ENCODE results near the gene CCDC112. TPM values are rescaled to one million over a fixed set of nuclear protein-coding genes. Genes with fewer than 3 reads are reported as not detected.

The CCDC112 gene
- total RNA-seq, 1 donor from 2014 or later, result 13.0 TPM

GRCh38 chr5:115319007-115319406, 22.6 kb upstream of the CCDC112 start:
- H3K4me3 Mint-ChIP-seq (ENCODE audit: unreplicated experiment), result no peak overlapping the region
- H3K4me1 ChIP-seq (ENCODE audit: insufficient read depth, low read length), result peaks cover 4% of the 10 kb centered on the region
- no peaks in the 10 kb centered on the region for H3K9me3 ChIP-seq (ENCODE audit: insufficient read depth, low read depth, low read length)
- no peaks in the 10 kb centered on the region for H3K36me3 Mint-ChIP-seq (ENCODE audit: low read depth, unreplicated experiment)
- FAIRE-seq, result no peak
- TF ChIP-seq CTCF (IDR thresholded peaks at IDR 0.05; ENCODE audit: insufficient read depth, low read depth, low read length), result no peak
- no peak for TF ChIP-seq EZH2 (IDR thresholded peaks at IDR 0.05; ENCODE audit: insufficient read depth, low read length)
- no peak overlapping the region for H3K27ac ChIP-seq (ENCODE audit: low read depth, low read length)
- no peaks in the 10 kb centered on the region for H3K27me3 ChIP-seq (ENCODE audit: insufficient read depth, low read length)
- H3K27ac Mint-ChIP-seq (ENCODE audit: unreplicated experiment), result no peak overlapping the region
- no peaks in the 10 kb centered on the region for H3K79me2 ChIP-seq (ENCODE audit: insufficient read depth, low read length)
- no peaks in the 10 kb centered on the region for H4K20me1 ChIP-seq (ENCODE audit: insufficient read depth, low read length)
- H2AFZ ChIP-seq (ENCODE audit: low read depth, low read length), result no peak overlapping the region
- H3K9ac ChIP-seq (ENCODE audit: low read length), result no peak overlapping the region
- no peaks in the 10 kb centered on the region for H3K36me3 ChIP-seq (ENCODE audit: insufficient read depth, low read length)
- no peaks in the 10 kb centered on the region for H3K27me3 Mint-ChIP-seq (ENCODE audit: low read depth, unreplicated experiment)
- no peak for DNase-seq (ENCODE audit: low read depth)
- H3K4me1 Mint-ChIP-seq (ENCODE audit: low read depth, unreplicated experiment), result peaks cover 36% of the 10 kb centered on the region
- no peak overlapping the region for H3K4me3 ChIP-seq (ENCODE audit: insufficient read depth, low read depth, low read length)
- H3K4me2 ChIP-seq (ENCODE audit: low read length), result no peak overlapping the region
- H3K9me3 Mint-ChIP-seq (ENCODE audit: unreplicated experiment), result peaks cover 2% of the 10 kb centered on the region

GRCh38 chr5:115317736-115318135, 21.3 kb upstream of the CCDC112 start:
- Mint-ChIP-seq H3K4me3 (ENCODE audit: unreplicated experiment) (no peak overlapping the region), H3K27me3 (ENCODE audit: low read depth, unreplicated experiment) (no peaks in the 10 kb centered on the region), H3K27ac (ENCODE audit: unreplicated experiment) (no peak overlapping the region), H3K4me1 (ENCODE audit: low read depth, unreplicated experiment) (peaks cover 32% of the 10 kb centered on the region), H3K36me3 (ENCODE audit: low read depth, unreplicated experiment) (no peaks in the 10 kb centered on the region), H3K9me3 (ENCODE audit: unreplicated experiment) (no peaks in the 10 kb centered on the region)
- Histone ChIP-seq H3K4me2 (ENCODE audit: low read length) (no peak overlapping the region), H3K4me3 (ENCODE audit: insufficient read depth, low read depth, low read length) (no peak overlapping the region), H3K9me3 (ENCODE audit: insufficient read depth, low read depth, low read length) (no peaks in the 10 kb centered on the region), H3K27me3 (ENCODE audit: insufficient read depth, low read length) (no peaks in the 10 kb centered on the region), H3K79me2 (ENCODE audit: insufficient read depth, low read length) (no peaks in the 10 kb centered on the region), H3K27ac (ENCODE audit: low read depth, low read length) (no peak overlapping the region), H4K20me1 (ENCODE audit: insufficient read depth, low read length) (no peaks in the 10 kb centered on the region), H2AFZ (ENCODE audit: low read depth, low read length) (no peak overlapping the region), H3K9ac (ENCODE audit: low read length) (no peak overlapping the region), H3K4me1 (ENCODE audit: insufficient read depth, low read length) (peaks cover 4% of the 10 kb centered on the region), H3K36me3 (ENCODE audit: insufficient read depth, low read length) (no peaks in the 10 kb centered on the region)
- DNase-seq (ENCODE audit: low read depth) (no peak), FAIRE-seq (no peak)
- TF ChIP-seq EZH2 (IDR thresholded peaks at IDR 0.05; ENCODE audit: insufficient read depth, low read length), result no peak
- TF ChIP-seq CTCF (IDR thresholded peaks at IDR 0.05; ENCODE audit: insufficient read depth, low read depth, low read length), result no peak

GRCh38 chr5:115317320-115317719, 20.9 kb upstream of the CCDC112 start:
- no peaks in the 10 kb centered on the region for H3K9me3 ChIP-seq (ENCODE audit: insufficient read depth, low read depth, low read length)
- FAIRE-seq (no peak), DNase-seq (ENCODE audit: low read depth) (no peak)
- H4K20me1 ChIP-seq (ENCODE audit: insufficient read depth, low read length), result no peaks in the 10 kb centered on the region
- Mint-ChIP-seq H3K4me3 (ENCODE audit: unreplicated experiment) (no peak overlapping the region), H3K4me1 (ENCODE audit: low read depth, unreplicated experiment) (peaks cover 32% of the 10 kb centered on the region), H3K27ac (ENCODE audit: unreplicated experiment) (no peak overlapping the region), H3K36me3 (ENCODE audit: low read depth, unreplicated experiment) (no peaks in the 10 kb centered on the region), H3K9me3 (ENCODE audit: unreplicated experiment) (no peaks in the 10 kb centered on the region), H3K27me3 (ENCODE audit: low read depth, unreplicated experiment) (no peaks in the 10 kb centered on the region)
- H3K27me3 ChIP-seq (ENCODE audit: insufficient read depth, low read length), result no peaks in the 10 kb centered on the region
- no peaks in the 10 kb centered on the region for H3K79me2 ChIP-seq (ENCODE audit: insufficient read depth, low read length)
- no peak overlapping the region for H3K4me3 ChIP-seq (ENCODE audit: insufficient read depth, low read depth, low read length)
- H2AFZ ChIP-seq (ENCODE audit: low read depth, low read length), result no peak overlapping the region
- no peak overlapping the region for H3K27ac ChIP-seq (ENCODE audit: low read depth, low read length)
- H3K4me2 ChIP-seq (ENCODE audit: low read length), result no peak overlapping the region
- H3K9ac ChIP-seq (ENCODE audit: low read length), result no peak overlapping the region
- H3K36me3 ChIP-seq (ENCODE audit: insufficient read depth, low read length), result no peaks in the 10 kb centered on the region
- H3K4me1 ChIP-seq (ENCODE audit: insufficient read depth, low read length), result peaks cover 4% of the 10 kb centered on the region
- TF ChIP-seq EZH2 (IDR thresholded peaks at IDR 0.05; ENCODE audit: insufficient read depth, low read length) (no peak), CTCF (IDR thresholded peaks at IDR 0.05; ENCODE audit: insufficient read depth, low read depth, low read length) (no peak)

All from astrocyte (in vitro differentiated cells and primary cell).